ENCODE results near the gene STX2. TPM values are rescaled to one million over a fixed set of nuclear protein-coding genes. Genes with fewer than 3 reads are reported as not detected.
A peak's percentile ranks its signal among the peaks of the same experiment; 100 is the strongest.

The STX2 gene
- polyA plus RNA-seq, 1 donor, result 18.4 TPM

DNA sequence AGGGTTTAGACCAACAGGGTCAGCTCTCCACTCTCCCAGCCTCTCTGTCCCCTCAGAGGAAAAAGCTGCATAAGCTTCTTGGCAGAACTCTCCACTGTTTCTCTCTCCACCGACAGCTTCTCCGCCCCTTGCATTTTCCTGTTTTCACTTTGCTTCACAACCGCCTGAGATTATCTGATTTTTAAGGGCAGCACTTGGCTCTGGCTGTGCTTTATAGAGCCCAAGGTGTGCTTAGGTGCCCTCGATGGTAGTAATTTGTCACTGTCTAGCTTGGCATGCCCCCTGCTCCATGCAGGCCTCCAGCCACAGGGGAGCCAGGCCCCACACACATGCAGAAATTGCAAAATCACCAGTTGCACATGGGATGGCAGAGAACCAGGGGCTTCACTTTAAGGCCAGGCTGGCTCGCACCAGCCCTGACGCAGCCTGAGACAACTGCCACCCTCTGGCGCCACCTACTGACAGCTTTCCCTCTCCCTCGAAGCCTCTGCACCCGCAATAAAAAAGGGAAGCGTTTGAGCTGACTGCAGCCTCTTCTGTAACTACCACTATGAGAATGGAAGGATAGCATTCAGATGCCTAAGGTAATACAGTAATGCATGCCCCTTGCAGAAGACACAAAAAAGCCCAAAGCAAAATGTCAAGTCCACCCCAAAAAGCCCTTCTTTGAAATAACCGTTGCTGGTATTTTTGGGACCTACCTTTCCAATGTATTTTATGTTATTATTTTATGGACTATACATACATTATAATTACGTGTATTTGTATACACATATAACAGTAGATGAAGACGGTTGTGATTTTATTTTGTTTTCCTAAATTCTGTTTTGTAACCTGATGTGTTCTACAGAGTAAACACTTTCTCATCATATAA, 90.9 kb downstream of the STX2 start:
- WGBS (ENCODE audit: insufficient coverage, low lambda C conversion rate), result 18% methylated on average over 2 of the region's 13 CpGs
- Histone ChIP-seq H3K4me1 (ENCODE audit: control insufficient read depth, insufficient read depth, low read length) (no peaks in the 10 kb centered on the region), H3K36me3 (ENCODE audit: control insufficient read depth, insufficient read depth, low read length) (no peaks in the 10 kb centered on the region), H3K27me3 (ENCODE audit: control insufficient read depth, insufficient read depth, low read length) (peaks cover 2% of the 10 kb centered on the region), H3K4me3 (ENCODE audit: low read length) (no peak overlapping the region), H3K9me3 (ENCODE audit: control insufficient read depth, low read depth, low read length) (no peaks in the 10 kb centered on the region), H3K27ac (ENCODE audit: low read length) (no peak overlapping the region)
- peak; percentile 56 to 62 for DNase-seq

DNA sequence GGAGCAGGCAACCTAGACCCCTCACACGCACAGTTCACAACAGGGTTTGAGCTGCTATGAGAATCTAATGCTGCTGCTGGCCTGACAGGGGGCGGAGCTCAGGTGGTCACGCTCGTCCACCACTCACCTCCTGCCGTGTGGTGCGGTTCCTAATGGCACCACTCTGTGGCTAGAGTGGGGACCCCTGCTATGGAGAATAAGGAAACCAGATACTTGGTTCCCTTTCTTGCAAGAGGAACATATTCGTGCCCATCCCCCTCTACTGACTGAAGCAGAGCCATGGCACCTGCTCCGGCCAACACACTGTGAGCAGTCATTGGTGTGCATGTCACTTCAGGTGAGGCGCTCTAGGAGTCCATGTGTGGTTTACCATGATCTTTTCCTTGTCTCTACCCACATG, 92.5 kb downstream of the STX2 start:
- no peak overlapping the region for H3K27ac ChIP-seq (ENCODE audit: low read length)
- no CpG with 5 or more reads among the region's 9 CpGs for WGBS (ENCODE audit: insufficient coverage, low lambda C conversion rate)

DNA sequence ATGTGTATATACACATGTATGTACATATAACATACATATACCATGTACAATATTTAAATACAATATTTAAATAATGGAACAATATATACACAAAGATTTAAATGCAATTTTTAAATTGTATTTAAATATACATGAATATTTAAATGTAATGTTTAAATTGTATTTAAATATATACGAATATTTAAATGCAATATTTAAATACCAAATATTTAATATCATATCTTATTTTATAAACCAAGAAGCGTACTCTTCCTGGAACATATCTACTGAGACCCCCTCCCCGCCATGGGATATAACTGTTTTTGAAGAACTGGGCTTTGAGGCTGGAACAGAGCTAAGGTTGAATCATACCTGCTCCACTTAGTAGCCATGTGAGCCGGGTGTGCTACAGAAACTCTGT, 93.1 kb downstream of the STX2 start:
- Histone ChIP-seq H3K36me3 (ENCODE audit: control insufficient read depth, insufficient read depth, low read length) (no peaks in the 10 kb centered on the region), H3K4me1 (ENCODE audit: control insufficient read depth, insufficient read depth, low read length) (no peaks in the 10 kb centered on the region), H3K27ac (ENCODE audit: low read length) (no peak overlapping the region), H3K27me3 (ENCODE audit: control insufficient read depth, insufficient read depth, low read length) (peaks cover 2% of the 10 kb centered on the region), H3K4me3 (ENCODE audit: low read length) (no peak overlapping the region), H3K9me3 (ENCODE audit: control insufficient read depth, low read depth, low read length) (no peaks in the 10 kb centered on the region)
- no peak for DNase-seq
- 90% methylated on average over 2 of the region's 4 CpGs for WGBS (ENCODE audit: insufficient coverage, low lambda C conversion rate)

More for the DNA sequence above, 92.5 kb downstream of the STX2 start:
- Histone ChIP-seq H3K9me3 (ENCODE audit: control insufficient read depth, low read depth, low read length) (no peaks in the 10 kb centered on the region), H3K27me3 (ENCODE audit: control insufficient read depth, insufficient read depth, low read length) (peaks cover 2% of the 10 kb centered on the region), H3K4me3 (ENCODE audit: low read length) (no peak overlapping the region), H3K36me3 (ENCODE audit: control insufficient read depth, insufficient read depth, low read length) (no peaks in the 10 kb centered on the region), H3K4me1 (ENCODE audit: control insufficient read depth, insufficient read depth, low read length) (no peaks in the 10 kb centered on the region)
- no peak for DNase-seq

DNA sequence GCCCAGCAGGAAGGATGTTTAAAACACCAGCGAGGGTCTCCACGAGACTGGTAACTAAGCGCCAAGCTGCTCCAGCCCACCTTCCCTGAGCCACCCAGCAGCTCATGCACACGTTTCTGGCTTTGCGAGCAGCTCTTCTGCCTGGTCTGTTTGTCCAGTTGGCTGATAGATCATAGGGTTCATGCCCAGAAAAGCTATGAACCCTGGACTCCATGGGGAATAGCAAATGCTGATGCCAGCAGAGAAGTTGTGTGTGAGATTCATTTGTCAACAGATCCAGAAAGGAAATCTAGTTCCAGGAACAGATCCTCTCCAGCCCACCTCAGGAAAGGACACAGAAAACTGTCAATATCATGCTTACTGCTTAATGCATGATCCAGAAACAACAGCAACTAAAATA, 94.8 kb downstream of the STX2 start:
- Histone ChIP-seq H3K4me3 (ENCODE audit: low read length) (no peak overlapping the region), H3K4me1 (ENCODE audit: control insufficient read depth, insufficient read depth, low read length) (no peaks in the 10 kb centered on the region), H3K36me3 (ENCODE audit: control insufficient read depth, insufficient read depth, low read length) (no peaks in the 10 kb centered on the region), H3K27me3 (ENCODE audit: control insufficient read depth, insufficient read depth, low read length) (peaks cover 2% of the 10 kb centered on the region), H3K27ac (ENCODE audit: low read length) (no peak overlapping the region), H3K9me3 (ENCODE audit: control insufficient read depth, low read depth, low read length) (no peaks in the 10 kb centered on the region)
- no peak for DNase-seq
- no CpG with 5 or more reads among the region's 5 CpGs for WGBS (ENCODE audit: insufficient coverage, low lambda C conversion rate)

DNA sequence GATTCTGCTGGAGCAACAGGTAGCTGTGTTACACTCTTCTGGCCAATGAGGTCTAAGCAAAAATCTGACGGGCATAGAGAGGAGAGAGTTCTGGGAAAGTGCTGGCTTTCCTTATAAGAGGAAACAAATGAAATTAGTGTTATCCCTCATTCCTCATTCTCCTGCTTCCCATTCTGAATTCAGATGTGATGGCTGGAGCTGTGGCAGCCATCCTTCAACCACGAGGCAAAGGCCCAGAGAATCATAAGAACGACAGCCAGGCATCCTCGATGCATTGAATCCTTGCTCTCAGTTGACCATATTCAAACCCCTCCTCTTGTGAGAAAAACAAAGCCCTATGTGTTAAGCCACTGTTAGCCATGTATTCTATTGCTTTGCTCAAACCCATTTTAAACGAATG, 95.4 kb downstream of the STX2 start:
- Histone ChIP-seq H3K4me3 (ENCODE audit: low read length) (no peak overlapping the region), H3K27me3 (ENCODE audit: control insufficient read depth, insufficient read depth, low read length) (peaks cover 2% of the 10 kb centered on the region)
- 86% methylated on average over 1 of the region's 5 CpGs for WGBS (ENCODE audit: insufficient coverage, low lambda C conversion rate)

DNA sequence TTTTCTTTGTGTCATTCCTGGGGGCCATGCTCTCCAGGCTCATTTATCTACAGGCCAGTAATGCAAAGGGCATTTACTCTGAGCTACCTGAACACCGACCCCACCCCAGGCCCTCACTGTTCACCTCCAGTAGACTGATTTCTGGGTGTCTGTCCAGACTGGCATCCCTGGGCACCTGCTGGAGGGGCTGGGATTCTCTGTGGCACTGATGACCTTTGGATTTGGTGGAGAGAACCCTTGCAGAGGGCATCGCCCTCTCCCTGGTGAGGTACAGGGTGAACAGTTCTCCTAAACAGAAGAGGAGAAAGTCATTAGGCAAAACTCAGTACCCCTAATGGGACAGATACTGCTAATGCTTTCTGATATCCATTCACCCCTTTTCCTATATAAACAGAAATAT, 95.9 kb downstream of the STX2 start:
- Histone ChIP-seq H3K9me3 (ENCODE audit: control insufficient read depth, low read depth, low read length) (no peaks in the 10 kb centered on the region), H3K27me3 (ENCODE audit: control insufficient read depth, insufficient read depth, low read length) (peaks cover 2% of the 10 kb centered on the region), H3K27ac (ENCODE audit: low read length) (no peak overlapping the region), H3K4me3 (ENCODE audit: low read length) (no peak overlapping the region), H3K36me3 (ENCODE audit: control insufficient read depth, insufficient read depth, low read length) (no peaks in the 10 kb centered on the region), H3K4me1 (ENCODE audit: control insufficient read depth, insufficient read depth, low read length) (no peaks in the 10 kb centered on the region)
- no CpG with 5 or more reads among the region's 2 CpGs for WGBS (ENCODE audit: insufficient coverage, low lambda C conversion rate)
- no peak for DNase-seq

More for the DNA sequence above, 95.4 kb downstream of the STX2 start:
- no peak for DNase-seq
- Histone ChIP-seq H3K36me3 (ENCODE audit: control insufficient read depth, insufficient read depth, low read length) (no peaks in the 10 kb centered on the region), H3K27ac (ENCODE audit: low read length) (no peak overlapping the region), H3K9me3 (ENCODE audit: control insufficient read depth, low read depth, low read length) (no peaks in the 10 kb centered on the region), H3K4me1 (ENCODE audit: control insufficient read depth, insufficient read depth, low read length) (no peaks in the 10 kb centered on the region)

DNA sequence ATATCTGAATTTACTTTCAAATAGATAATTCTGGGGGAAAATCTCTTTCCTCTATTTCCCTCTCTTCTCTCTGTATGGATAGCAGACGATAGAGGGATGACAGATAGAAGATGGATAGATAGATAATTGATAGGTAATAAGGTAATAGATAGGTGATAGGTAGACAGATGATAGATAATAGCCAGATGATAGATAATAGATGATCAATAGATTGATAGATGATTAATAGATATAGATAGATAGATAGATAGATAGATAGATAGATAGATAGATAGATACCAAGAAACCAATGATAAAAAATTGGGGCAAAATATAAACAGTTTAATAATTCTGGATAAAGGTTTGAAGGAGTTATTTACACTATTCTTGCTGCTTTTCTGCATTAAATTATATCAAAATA, 96.3 kb downstream of the STX2 start:
- Histone ChIP-seq H3K27me3 (ENCODE audit: control insufficient read depth, insufficient read depth, low read length) (no peaks in the 10 kb centered on the region), H3K9me3 (ENCODE audit: control insufficient read depth, low read depth, low read length) (no peaks in the 10 kb centered on the region), H3K27ac (ENCODE audit: low read length) (no peak overlapping the region), H3K4me1 (ENCODE audit: control insufficient read depth, insufficient read depth, low read length) (no peaks in the 10 kb centered on the region), H3K4me3 (ENCODE audit: low read length) (no peak overlapping the region), H3K36me3 (ENCODE audit: control insufficient read depth, insufficient read depth, low read length) (no peaks in the 10 kb centered on the region)
- no peak for DNase-seq
- WGBS (ENCODE audit: insufficient coverage, low lambda C conversion rate), result no CpG with 5 or more reads among the region's 1 CpG

DNA sequence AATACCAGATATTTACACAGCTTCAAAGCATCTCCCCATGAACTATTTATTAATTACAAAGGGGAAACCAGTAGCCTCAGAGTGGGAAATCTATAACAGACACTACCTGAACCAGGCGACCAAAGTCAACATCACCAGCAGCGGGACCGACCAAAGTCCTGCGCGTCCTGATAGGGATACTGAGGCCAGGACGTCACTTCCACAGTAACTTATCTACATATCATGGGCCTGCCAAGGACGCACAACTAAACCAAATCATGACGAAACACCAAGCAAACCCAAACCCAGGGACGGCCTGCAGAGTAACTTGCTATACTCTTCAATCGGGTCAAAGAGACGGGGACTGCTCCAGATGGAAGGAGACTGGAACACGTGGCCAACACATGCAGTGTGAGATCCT, 96.9 kb downstream of the STX2 start:
- Histone ChIP-seq H3K36me3 (ENCODE audit: control insufficient read depth, insufficient read depth, low read length) (no peaks in the 10 kb centered on the region), H3K27me3 (ENCODE audit: control insufficient read depth, insufficient read depth, low read length) (no peaks in the 10 kb centered on the region), H3K9me3 (ENCODE audit: control insufficient read depth, low read depth, low read length) (no peaks in the 10 kb centered on the region), H3K4me1 (ENCODE audit: control insufficient read depth, insufficient read depth, low read length) (no peaks in the 10 kb centered on the region), H3K27ac (ENCODE audit: low read length) (no peak overlapping the region), H3K4me3 (ENCODE audit: low read length) (no peak overlapping the region)
- no peak for DNase-seq
- WGBS (ENCODE audit: insufficient coverage, low lambda C conversion rate), result no CpG with 5 or more reads among the region's 12 CpGs

Other genes starting within 250 kb of the STX2 start
- gene RIMBP2, start 123.0 kb downstream of the STX2 start, polyA plus RNA-seq, result 22.7 TPM
- 554 TPM for gene RAN, start 32.8 kb upstream of the STX2 start, polyA plus RNA-seq
- gene ADGRD1, start 114.7 kb upstream of the STX2 start, polyA plus RNA-seq, result 84.8 TPM

Data from large intestine (tissue), 3 donors.